Right ventricle myocardium inferior (tissue), 1 donor: ENCODE results near the gene SPIN2B. TPM values are rescaled to one million over a fixed set of nuclear protein-coding genes. Genes with fewer than 3 reads are reported as not detected.
"Not testable (repeated sequence)": the region's sequence is repeated elsewhere in the genome, so short reads cannot be mapped to it uniquely, and the experiment has no call there.

ENCODE experiments used
- ATAC-seq: fragments of 200-7000 bp; cut with Tn5 transposase; one replicate; pipeline ENCODE4 v1.9.1; 2020; ENCODE audit warnings: mild to moderate bottlenecking, moderate library complexity
- DNase-seq: peaks from one replicate; pipeline ENCODE4 v3.0.0; 2021; ENCODE audit errors: missing footprints
- intact Hi-C: fragments of 100-400 bp; cut with DNase I; formaldehyde crosslinking; loops from one replicate; pipeline ENCODE4 v1.11.0; 2022
- long read RNA-seq: library from polyadenylated mRNA; unstranded; transcript quantifications from one replicate; pipeline ENCODE4 v2.0.0, GENCODE V29; 2021
- total RNA-seq: library from RNA; stranded (reverse); fragmentation: NEBNext Ultra II Directional; extraction: Animal tissue kit (Norgen Biotek cat#: 25700); gene quantifications from one replicate; pipeline ENCODE4 v1.2.1, GENCODE V29; 2021
- donor health status: DM: no; HTN: yes; CAD: no; lungs with severe emphysema.

The SPIN2B gene
- total RNA-seq: 6.9 TPM
- long read RNA-seq: 0 reads

DNA sequence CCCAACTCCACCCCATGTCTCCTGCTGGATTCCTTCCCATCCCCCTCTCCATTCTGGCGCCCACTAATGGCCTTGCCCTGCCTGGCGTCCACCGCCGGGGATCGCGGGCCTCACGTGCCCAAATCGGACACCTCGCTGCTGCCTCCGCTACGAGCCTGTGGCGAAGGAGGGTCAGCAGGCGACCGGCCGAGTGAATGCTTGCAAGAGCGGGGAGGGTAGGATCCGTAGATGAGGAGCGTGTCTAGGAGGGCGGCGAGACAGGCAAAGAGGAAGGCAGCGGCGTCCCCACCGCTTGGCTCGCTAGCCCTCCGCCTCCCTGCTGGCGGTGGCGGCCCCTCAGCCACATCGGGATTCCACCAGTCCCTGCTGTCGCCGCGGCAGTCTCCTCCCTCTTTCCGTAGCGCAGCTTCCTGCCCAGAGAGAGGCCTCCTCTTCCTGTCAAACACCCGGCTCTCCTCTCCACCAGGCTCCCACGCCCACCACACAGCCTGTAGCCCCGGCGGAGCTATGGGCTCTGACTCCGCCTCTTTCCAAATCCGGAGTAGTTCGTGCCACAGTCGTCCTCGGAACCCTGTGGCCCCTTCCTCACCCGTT is at the start of gene SPIN2B:
Gene SPIN2B (minus strand): TSS at position 387 of the 594 bp plus-strand sequence.
- ATAC-seq (peak; percentile 100), DNase-seq (peak; percentile 86)
- intact Hi-C loops: loop anchor here (10.0 kb wide), 1 partner anchor 556 kb away; the partner anchor contains the start of gene UBQLN2

DNA sequence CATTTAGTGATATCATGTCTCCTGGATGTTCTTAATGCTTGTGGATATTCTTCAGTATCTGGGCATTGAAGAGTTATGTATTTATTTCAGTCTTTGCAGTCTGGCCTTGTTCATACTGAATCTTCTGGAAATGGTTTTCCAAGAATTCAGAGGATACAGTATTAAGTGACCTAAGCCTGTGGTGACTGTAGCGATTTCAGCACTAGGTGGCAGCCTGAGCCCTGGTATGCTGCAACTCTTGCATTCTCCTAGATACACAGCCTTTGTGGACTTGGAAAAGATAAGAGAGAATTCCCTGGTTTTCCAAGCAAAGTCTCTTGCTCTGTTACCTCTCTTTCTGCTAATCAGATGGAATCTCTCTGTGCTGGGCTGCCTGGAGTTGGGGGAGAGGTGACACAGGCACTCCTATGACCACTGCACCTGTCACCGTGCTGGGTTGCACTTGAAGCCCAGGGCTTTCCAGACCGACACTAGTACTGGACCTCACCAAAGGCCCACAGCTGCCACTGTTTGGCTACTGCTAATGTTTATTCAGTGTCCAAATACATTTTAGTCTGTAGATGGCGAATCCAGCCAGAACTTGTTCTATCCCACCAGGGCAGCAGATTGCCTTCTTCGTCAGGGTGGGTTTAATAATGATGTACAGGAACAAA is 35.2 kb upstream of the SPIN2B start:
- intact Hi-C loops: no loop called here
- no peak for ATAC-seq
- no peak for DNase-seq

DNA sequence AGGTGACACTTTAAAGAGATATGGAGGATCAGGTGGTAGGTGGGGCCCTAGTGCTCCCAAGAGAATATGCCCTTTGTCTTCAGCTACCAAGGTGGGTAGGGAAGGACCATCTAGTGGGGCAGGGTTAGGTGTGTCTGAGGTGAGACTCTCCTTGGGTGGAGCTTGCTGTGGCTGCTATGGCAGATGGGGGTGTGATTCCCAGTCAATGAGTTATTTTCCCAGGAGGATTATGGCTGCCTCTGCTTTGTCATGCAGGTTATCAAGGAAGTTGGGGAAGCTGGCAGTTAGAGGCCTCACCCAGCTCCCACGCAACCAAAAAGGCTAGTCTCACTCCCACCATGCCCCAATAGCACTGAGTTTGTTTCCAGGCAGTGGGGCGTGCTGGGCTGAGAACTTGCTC is 33.8 kb upstream of the SPIN2B start:
- ATAC-seq (no peak), DNase-seq (no peak)
- intact Hi-C loops: no loop called here

DNA sequence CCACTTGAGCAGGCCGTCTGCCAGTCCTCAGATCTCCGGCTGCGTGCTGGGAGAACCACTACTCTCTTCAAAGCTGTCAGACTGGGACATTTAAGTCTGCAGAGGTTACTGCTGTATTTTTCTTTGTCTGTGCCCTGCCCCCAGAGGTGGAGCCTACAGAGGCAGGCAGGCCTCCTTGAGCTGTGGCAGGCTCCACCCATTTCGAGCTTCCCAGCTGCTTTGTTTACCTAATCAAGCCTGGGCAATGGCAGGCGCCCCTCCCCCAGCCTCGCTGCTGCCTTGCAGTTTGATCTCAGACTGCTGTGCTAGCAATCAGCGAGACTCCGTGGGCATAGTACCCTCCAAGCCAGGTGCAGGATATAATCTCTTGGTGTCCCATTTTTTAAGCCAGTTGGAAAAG is 30.9 kb upstream of the SPIN2B start:
- intact Hi-C loops, ATAC-seq, DNase-seq: not testable (repeated sequence)

DNA sequence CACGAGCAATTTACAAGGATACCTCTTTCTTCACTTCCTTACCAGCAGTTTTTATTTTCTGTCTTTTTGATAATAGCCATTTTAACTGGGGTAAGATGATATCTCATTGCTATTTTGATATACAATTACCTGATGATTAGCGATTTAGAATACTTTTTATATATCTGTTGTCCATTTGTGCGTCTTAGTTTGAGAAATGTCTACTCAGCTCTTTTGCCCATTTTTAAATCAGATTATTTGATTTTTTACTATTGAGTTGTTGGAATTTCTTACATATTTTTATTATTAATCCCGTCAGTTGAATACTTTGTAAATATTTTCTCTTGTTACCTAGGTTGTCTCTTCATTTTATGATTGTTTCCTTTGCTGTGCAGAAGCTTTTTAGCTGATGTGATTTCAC is 17.3 kb upstream of the SPIN2B start:
- intact Hi-C loops: no loop called here
- ATAC-seq (no peak), DNase-seq (no peak)

DNA sequence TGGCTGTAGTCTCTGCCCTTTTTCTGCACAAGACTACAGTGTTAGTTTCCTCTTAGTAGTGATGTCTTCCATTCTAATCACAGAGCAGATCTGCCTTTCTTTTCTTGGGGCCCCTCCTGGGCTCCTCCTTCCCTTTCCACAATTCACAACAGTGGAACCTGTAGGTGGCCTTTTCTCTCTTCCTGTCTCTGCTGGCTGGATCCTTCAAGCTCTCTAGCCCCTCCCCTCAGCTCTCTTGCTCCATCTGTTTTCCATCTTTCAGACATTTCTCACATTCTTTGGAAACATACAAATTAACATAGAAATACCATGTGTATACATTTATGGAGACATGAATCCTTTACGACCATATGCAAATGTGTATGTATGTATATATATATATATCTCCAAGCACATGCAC is 16.2 kb upstream of the SPIN2B start:
- DNase-seq (no peak), ATAC-seq (no peak)
- intact Hi-C loops: no loop called here

DNA sequence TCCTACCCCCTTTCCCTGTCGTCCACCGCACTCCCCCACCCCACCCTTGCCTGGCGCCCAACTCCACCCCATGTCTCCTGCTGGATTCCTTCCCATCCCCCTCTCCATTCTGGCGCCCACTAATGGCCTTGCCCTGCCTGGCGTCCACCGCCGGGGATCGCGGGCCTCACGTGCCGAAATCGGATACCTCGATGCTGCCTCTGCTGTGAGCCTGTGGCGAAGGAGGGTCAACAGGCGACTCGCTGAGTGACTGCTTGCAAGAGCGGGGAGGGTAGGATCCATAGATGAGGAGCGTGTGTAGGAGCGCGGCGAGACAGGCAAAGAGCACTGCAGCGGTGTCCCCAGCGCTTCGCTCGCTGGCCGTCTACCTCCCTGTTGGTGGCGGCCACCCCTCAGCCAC is 15.7 kb upstream of the SPIN2B start, which contains the start of gene SPIN2A:
Gene SPIN2A (minus strand): TSS at position 325 of the 400 bp plus-strand sequence. CDS start 800 bp downstream, outside the sequence.
- ATAC-seq: peak; percentile 28
- intact Hi-C loops, DNase-seq: not testable (repeated sequence)

DNA sequence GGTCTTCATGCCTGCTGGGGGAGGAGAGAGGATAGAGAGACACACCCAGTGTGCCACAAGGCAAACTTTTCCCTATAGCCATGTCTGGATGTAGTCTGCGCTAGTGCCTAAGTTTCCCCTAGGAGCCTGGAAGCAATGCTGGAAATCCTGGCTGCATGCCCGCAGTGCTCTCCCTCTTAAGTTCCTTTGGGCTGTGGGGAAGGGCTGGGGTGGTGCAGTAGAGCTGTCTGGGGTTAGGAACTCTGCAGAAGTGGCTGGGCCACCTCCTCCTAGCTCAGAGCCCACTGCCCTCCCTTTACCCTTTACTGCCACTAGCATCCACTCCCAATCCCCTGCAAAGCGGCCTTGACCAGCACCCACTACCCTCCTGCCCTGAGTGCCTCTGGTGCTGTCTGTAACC is 15.2 kb upstream of the SPIN2B start:
- ATAC-seq, DNase-seq, intact Hi-C loops: not testable (repeated sequence)

DNA sequence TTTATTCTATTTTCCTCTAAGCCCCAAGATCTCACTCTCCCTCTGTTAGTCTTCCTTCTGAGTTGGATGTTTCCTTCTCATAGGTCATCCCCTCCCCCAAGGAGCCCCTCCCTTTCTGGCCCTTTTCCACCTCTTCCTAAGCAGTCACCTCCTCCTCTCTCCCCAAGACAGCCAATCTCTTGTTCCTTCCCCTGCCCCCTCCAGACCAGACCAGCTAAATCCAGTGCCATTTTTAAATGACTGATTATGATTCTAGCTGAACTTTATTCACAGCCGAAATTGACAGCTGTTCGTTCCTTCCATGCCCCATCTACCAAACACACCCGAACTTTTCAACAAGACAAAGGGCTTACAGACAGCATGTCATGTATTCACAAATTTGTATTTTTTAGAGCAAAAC is 13.9 kb upstream of the SPIN2B start:
- DNase-seq (no peak), ATAC-seq (no peak)
- intact Hi-C loops: no loop called here

DNA sequence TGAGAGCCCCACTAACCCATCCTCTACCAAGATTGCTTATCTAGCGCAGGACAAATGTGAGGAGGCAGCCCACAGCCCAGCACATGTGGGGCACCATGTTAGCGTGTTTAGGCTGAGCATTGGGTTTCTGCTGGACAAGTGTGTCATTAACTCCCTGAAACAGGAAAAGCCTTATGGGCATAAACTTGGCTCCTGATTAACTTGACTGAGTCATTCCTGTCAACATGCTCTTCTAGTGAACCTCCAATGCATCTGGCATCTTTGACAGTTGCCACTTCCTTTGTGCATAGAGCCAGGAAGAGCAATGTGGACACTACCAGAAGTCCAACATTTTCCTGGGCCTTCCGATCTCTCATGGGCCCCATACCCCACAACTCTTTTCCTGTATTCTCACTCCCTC is 13.4 kb upstream of the SPIN2B start:
- no peak for ATAC-seq
- intact Hi-C loops: no loop called here
- no peak for DNase-seq

DNA sequence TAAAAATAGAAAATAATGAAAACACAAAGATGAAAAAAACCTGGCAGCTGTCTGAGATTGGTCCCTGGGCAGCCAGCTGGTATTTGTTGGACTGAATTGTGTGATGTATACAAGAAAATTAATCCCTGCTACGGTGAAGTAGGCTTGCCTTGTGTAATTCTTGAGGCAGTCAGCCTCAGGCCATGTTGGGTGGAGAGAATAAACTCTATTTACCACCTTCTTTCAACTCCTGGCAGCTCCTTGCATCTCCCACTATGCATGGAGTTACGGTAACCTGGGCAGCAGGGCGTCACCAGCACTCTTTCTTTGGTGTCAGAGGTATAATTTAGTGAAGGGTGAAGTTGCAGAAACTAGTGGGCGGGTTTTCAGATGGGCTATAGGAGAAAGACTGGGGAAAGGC is 12.4 kb upstream of the SPIN2B start:
- DNase-seq: no peak
- ATAC-seq: no peak
- intact Hi-C loops: no loop called here

DNA sequence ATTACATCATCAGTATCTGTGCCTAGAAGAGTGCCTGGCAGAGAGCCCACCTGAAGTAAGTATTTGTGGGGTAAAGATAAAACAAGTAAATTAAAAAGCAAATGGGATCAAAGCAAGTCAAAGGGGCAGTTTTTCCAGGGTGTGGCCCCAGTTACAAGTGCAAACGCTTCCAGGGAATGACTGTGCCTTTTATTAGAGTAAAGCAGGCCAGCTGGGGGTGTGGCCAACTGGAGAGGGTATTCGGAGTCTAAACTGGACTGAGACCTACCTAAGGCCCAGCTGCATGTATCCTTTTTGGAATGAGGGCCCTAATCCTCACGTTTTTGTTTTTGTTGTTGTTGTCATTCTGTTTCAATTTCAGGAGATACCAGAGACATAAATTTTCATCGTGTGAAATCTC is 11.9 kb upstream of the SPIN2B start:
- DNase-seq, ATAC-seq, intact Hi-C loops: not testable (repeated sequence)

DNA sequence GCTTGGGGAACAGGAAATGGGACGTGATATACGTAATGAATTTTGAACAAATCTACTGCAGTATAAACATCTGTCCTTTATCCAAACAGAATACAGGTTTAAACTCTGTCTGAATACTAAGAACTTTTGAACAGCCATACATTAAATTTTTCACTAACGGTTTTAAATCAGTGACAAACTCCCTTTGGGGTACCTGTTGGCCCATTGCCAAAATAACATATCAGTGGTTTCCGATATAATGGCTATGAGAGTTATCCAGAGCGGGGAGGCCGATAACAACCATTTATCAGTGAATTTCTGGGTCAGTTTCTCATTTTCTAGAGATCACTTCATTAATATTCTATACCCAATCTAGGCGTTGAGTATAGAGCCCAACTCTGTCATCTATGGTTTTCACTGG is 10.7 kb upstream of the SPIN2B start:
- intact Hi-C loops: no loop called here
- ATAC-seq (no peak), DNase-seq (no peak)

DNA sequence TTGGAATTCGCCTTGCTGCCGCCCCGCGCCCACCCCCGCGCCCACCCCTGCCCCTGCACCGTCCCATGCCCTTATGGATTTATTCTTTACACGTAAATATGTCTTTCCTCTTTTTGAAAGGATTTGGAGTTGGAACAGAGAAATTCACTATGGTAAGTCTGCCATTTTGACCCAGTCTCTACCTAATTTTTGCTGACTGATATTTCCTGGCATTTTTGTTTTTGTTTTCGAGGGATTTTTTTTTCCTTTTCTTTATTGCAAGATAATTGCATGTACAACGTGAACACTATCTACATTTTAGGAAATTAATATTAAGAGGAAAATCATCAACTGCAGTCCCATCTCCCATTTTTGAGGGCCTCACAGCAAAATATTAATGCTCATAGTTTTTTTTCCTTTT is 468 bp upstream of the SPIN2B start:
- DNase-seq: no peak
- intact Hi-C loops: loop anchor here (10.0 kb wide), 1 partner anchor 557 kb away; the partner anchor contains the start of gene UBQLN2
- no peak for ATAC-seq

DNA sequence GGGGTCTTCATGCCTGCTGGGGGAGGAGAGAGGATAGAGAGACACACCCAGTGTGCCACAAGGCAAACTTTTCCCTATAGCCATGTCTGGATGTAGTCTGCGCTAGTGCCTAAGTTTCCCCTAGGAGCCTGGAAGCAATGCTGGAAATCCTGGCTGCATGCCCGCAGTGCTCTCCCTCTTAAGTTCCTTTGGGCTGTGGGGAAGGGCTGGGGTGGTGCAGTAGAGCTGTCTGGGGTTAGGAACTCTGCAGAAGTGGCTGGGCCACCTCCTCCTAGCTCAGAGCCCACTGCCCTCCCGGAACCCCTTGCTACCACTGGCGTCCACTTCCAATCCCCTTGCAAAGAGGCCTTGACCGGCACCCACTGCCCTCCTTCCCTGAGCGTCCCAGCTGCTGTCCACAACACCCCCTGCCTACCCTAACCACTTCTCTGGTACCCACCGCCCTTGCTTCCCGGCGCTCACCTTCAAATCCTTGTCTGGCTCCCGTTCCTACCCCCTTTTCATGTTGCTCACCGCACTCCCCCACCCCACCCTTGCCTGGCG is 658 bp downstream of the SPIN2B start:
- intact Hi-C loops: loop anchor here (10.0 kb wide), 1 partner anchor 556 kb away; the partner anchor contains the start of gene UBQLN2
- peak; percentile 40 for ATAC-seq
- not testable (repeated sequence) for DNase-seq

DNA sequence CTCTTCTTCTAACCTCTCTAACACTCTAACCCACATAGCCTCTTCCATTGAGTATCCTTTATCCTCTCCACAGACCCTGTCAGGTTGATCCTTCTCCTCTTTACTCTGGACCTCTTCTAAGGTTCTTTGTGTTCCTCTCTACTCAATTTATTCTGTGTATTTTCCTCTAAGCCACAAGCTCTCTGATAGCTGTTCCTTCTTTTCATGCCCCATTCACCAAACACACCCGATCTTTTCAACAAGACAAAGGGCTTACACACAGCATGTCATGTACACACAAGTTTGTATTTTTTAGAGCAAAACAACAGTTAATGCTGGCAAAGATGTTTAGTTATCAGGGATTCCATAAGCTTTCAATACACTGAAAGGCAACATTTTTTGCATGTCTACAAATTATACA is 1.9 kb downstream of the SPIN2B start:
- DNase-seq: no peak
- no peak for ATAC-seq

DNA sequence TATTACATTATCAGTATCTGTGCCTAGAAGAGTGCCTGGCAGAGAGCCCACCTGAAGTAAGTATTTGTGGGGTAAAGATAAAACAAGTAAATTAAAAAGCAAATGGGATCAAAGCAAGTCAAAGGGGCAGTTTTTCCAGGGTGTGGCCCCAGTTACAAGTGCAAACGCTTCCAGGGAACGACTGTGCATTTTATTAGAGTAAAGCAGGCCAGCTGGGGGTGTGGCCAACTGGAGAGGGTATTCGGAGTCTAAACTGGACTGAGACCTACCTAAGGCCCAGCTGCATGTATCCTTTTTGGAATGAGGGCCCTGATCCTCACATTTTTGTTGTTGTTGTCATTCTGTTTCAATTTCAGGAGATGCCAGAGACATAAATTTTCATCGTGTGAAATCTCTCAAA is 3.8 kb downstream of the SPIN2B start:
- DNase-seq, intact Hi-C loops, ATAC-seq: not testable (repeated sequence)

More for the DNA sequence above, 1.9 kb downstream of the SPIN2B start:
- intact Hi-C loops: no loop called here

DNA sequence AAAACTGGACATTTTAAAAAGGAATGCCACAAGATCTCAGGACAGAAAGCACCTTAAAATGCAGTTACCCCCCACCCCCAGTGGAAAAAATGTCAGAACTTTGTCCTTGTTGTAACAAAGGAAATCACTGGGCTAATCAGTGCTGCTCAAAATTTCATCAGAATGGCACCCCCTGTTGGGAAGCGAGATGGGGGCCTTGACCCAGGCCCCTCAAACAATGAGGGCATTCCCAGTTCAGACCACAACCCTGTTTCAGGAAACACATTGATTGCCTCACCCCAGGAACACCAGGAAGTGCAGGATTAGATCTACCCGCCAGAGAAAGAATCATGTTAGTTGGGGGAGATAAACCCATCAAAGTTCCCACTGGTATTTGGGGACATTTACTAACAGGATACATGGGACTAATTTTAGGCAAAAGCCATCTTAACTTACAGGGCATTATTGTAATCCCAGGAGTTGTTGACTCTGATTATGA is 16.4 kb downstream of the SPIN2B start:
- intact Hi-C loops: no loop called here
- DNase-seq (no peak), ATAC-seq (no peak)

DNA sequence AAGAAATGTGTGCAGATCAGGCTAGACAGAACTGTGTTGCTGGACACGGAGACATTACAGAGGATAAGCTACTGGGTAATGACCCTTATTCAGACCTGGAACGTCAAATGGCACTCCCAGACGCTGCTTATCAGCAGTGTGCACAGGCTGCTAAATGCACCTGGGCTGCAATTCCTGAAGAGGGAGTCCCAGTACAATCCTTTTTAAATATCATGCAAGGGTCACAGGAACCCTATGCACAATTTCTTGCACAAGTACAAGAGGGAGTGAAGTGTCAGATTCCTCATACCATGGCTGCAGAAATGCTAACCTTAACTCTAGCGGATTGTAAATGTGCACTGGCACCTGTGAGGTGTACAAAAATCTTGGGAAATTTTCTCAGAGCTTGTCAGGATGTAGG is 16.9 kb downstream of the SPIN2B start:
- ATAC-seq: no peak
- no peak for DNase-seq
- intact Hi-C loops: no loop called here

DNA sequence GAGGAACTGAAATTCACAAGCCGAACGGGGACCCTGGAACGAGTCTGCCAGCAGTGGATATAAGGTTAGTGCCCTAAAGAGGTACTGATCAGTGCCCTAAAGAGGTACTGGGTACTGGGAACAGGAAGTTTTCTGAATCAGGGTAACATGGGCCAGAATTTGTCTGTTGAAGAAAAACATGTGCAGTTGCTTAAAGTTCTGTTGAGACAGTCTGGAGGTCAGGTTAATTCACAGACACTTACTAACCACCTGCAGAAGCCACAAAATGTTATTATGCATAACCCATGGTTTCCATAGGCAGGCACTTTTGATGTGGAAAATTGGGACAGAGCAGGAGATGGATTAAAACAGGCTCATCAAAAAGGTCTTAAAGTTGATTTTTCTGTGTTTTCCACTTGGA is 17.9 kb downstream of the SPIN2B start:
- DNase-seq (no peak), ATAC-seq (no peak)
- intact Hi-C loops: no loop called here
